ENCODE measurements around the gene ANTXRL.
"Not testable (repeated sequence)": the region's sequence is repeated elsewhere in the genome, so short reads cannot be mapped to it uniquely, and the experiment has no call there.

The ANTXRL gene

DNA sequence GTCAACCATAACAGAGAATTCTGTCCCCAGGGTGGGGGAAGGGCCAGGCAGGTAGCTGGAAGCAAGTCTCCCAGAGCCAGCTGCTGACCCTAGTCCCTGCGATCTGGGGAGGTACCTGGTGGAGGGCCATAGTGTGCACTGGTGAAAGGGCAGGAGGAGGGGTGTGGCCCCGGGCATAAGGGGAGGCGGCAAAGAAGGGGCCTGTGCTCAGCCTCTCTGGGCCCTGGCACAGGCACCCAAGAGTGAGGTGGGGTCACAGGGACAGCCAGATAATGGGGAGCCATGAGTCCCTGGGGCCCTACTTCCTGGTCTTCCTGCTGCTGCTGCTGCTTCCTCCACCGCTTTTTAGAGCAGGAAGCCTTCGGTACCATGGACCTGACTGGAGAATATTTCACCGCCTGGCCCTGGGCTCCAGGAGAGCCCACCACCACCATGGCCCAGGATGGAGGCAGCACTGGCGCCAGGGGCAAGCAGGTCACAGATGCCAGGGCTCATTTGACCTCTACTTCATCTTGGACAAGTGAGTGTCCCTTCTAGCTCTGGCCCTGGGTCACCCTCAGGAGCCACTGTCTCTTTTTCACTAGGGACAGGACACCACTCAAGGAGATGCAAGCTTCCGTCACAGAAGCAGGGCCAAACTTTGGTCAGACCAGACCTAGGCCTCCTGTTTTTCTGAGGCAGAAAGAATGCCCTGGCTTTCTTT, at the start of gene ANTXRL:
ANTXRL (plus strand) TSS at position 7 of the 703 bp plus-strand sequence; CDS start at position 273, 266 bp downstream.
- FAIRE-seq = no peak

DNA sequence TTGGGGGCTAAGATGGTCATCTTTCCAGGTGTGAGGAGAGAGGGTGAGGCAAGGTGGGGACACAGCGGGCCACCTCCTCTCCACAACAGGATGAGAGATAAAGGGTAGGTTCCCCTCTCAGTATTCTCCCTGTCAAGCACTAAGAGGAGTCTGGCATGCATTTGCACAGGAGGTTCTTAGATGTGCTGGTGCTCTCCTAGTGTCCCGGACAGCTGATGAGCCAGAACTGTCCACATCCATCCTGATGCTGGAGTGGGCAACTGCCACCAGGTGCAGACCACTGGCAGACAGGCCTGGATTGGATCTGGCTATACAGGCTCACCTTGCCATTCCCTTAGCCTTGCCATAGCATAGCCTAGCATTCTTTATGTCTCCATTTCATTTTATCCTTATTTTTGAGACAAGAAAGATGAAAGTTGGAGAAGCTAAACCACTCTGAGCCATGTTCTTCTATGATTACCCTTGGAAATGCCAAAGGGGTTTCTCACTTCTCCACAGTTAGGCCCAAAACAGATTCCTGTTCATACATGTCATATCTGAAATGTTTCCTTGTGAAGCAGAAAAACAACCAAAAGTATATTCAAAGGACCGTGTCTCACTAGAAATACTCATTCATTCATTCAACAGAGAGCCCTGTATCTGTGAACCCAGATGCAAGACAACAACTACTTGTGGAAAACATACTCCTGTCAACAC, 48.8 kb upstream of the ANTXRL start:
- no peak for FAIRE-seq

DNA sequence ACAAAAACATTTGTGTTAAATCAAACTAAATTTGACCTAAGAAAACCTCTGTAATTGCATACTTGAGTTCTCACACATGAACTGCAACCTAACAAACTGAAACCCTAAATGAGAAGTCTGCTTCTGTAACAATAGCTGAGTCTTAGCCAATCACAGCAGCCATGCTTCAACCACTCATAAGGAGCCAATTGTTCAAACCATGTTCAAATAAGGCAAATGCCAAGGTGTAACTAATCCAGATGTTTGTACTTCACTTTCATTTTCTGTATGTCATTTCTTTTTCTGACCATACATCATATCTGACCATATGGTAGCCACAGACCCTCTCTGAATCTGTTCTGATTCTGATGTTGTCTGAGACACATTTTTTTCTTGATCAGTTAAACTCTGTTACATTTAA, 47.5 kb upstream of the ANTXRL start:
- no peak for FAIRE-seq

DNA sequence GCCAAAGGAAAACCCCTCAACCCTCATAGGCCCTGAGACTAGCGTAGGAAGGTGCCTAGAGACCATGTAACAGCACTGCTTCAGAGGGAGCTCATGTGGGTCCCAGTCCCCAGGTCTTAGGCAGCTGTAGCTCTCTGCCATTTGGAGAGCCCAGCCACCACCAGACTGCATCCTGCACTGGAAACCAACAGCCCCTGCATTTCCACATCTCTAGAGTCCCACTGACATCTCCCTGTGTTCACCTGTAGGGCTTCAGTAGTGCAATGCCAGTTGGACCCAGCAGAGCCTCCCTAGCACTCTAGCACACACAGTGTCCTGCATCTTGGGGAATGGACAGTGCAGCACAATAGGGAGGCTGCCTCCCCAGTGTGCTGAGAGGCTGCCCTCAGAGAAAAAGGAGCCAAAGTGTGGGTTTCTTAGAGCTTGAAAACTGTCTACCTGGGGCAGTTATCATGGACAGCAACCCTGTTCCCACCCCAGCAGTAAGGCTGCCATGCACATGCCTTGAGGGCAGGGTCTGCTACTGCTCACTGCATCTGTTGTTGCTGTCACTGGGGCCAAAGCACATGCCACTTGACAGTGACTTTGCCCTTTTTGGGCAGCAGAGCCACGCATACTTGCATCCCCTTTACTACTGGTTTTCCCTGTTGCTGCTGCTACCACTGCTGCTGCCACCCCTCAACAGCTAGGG, 46.7 kb upstream of the ANTXRL start:
- no peak for FAIRE-seq

DNA sequence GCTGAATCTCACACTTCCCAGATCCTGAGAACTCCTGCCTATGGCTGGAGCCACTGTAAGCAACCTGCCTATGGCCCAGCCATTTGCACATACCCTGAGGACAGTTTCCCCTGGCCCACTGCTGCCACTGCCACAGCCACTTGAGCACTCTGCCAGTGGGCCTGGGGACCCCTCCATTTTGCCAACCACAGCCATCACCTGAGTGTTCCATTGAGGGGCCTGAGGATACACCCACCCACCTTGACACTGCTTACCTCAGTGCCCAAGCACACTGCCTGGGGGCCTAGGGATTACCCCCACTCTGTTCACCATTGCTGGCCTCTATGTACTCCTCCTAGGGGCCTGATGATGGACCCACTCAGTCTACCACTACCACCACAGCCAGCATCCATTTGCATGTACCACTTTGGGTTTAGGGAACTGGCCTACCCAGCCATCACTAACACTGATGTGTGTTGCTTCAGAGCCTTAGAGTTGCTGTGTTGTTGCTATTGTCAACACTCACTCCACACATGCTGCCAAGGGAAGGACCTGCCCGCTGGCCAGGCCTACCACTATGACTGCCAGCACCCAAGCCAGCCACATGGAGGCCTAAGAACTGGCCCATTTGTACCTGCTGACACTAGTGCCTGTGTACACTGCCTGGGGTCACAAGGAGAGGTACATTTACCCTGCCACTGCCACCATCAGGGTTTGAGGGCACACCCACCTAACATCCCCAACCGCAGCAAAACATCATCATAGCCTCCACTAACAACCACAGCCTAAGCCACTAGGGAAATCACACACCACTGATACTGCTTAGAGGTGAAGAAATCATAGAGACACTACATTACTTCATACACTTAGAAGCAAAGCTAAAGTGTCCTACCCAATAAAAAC, 45.9 kb upstream of the ANTXRL start:
- no peak for FAIRE-seq

DNA sequence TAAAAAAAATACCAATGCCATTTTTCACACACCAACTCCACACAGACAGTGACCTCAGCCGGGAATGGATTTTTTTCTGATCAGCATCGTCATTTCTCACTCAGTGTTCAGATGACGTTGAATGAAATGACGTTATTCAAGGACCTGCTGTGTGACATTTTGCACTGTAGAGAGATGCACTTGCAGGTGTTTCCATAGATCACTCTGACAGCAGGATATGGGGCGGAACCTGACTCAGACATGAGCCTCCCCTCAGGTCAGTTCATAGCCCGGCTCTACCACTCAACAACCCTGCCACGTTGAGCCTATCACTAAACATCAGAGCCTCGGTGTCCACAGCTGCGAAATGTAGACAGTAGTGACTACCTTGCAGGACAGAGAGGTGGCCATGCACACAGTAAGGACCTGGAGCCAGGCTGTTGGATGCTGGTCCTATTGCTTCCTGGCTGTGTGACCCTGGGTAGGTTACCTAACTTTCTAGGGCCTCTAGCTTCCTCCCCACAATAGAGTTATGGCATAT, 41.4 kb upstream of the ANTXRL start:
- FAIRE-seq = no peak

DNA sequence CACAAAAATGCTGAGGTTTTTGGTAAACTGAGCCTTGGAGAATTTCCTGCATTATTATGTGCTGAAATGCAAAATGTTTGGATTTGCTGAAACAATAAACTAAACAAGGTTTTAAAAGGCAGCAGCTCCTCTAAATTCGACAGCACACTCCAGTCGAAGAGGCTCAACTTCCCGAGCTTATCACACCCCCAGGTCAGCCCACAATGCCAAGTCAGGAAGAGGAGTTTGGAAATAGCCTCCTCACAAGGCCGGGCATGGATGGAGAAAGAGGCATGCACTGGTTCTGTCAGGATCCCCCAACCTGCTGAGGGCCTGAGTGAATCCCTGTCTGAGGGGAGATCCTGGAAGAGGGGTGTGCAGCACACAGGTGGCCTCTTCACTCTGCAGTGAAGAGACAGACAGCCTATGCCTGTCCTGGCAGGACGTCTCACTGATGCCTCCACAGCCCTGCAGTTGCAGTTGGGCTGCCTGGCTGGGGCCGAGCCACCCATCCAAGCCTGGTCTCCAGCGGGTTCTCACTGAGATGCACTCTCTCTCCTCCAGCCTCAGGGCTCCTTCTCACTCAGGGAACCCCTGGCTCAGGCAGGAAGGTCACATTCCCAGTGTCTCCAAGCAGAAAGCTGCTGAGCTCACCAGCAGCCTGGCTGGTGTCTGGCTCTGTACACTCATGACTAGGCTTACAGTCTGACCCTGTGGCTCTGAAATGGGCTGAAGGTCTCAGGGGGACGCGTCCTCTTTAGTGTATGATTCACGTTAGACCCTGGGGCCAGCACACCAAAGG, 40.2 kb upstream of the ANTXRL start:
- FAIRE-seq = not testable (repeated sequence)

DNA sequence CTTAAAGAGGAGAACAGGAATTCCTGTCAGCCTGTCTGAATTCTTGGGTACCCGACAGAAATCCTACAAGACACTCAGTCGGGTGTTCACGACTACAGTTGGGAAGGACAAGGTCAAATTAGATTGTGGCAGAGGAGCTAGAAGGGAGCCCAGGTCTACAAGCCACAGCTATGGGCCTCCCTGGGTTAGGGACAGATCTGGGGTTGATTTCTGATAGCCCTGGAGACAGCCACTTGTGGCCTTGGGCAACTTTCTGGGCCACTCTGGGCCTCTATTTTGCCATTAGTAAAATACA, 39.7 kb upstream of the ANTXRL start:
- no peak for FAIRE-seq

DNA sequence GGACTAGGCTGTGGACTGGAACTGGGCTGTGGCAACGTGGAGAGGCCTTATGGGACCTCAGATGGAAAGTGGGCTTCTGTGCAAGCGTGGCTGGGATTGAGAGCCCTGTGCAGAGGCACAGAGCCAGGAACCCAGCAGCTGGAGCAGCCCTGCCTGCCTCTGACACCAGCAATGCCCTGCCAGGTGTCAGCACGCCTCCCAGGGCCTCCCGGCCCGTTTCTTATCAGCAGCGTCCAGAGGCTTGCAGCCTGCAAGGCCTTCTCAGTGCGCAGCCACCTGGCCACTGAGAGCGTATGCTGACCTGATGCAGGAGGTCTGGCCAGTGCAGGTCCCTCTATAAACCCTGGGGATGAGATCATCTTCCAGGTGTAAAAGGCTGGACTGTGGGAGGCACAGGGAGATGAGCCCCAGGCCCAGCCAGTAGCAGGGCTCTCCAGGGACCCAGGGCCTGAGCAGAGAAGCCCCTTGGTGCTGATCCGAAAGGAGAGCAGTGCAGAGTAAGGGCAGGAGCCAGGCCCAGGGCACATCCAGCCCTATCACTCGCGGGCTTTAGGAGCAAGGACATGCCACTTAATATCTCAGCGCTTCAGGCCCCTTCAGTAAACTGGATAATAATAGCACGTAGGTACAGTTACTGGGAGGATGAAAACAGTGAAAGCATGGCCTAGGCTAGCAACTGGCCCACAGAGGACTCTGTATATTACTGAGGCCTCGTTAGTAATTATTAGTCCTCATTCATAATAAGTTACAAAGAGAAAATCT, 38.8 kb upstream of the ANTXRL start:
- no peak for FAIRE-seq

DNA sequence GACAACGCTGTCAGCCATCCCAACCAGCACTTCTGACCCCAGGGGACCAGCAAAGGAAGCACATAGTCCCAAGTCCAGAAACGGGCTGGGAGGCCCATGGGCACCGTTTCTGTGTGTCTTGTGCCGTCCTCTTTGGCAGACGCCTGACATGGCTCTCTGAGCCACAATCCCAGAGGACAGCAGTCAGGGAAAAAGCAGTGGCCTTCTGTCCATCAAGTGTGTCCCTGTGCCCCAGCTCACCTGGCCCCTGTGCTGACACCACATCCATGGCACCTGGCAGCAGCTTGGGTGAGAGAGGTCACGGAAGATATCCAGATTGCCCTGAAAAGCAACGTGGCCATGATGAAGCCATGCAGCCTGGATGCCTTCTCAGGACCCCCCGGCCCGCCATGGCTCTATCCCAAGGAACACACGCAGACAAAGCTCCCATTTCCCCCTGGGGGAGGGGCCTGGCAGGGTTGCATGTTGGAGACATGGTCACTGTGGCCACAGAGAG, 38.1 kb upstream of the ANTXRL start:
- no peak for FAIRE-seq

DNA sequence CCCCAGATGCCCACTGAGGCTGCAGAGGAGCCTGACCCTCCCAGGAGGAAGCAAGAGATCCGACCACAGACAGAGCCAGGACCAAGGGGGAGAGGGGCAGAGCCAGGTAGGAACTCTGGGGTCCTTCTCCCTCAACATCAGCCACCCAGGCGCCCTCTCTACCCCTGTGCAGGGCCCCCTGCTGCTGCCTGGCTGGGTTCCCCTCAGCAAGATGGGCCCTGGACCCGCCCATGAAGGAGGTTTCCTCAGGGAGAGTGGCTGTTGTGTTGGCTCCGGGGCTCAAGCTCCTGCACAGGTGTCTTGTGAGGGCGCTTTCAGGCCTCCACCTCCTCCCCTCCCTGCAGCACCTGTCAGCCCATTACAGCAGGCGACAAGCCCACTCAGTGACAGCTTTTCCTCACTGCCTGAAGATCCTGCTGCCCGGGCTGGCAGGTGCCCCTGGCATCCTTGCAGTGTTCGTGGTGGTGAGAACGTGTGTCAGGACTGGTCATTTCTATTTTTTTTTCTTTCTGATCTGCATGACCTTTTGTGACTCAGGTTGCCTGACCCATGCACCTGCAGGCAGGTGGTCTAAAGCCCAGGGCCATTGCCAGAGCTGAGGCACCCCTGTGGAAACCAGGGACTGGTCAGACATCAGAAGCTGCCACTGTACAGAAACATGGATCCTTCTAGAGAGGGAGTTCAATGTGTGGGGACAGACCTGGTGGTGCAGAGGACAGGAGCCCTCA, 37.0 kb upstream of the ANTXRL start:
- FAIRE-seq = not testable (repeated sequence)

DNA sequence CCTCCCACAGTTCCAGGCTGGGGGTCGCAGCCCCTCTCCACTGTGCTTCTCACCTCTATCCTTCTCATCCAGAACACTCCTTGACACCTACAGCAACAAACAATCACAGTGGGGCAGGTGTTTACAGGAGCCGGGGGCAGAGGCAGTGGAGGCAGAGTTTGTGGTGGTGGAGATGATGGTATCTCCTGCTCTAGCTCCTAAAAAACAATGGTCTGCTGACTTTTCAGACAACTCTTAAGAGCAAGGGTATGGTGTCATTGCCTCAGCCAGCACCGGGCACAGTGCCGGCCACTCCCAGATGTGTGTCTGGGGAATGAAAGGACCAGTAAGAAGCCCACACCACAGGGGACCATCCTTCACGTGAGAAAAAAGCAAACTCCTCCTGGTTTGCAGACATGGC, 36.3 kb upstream of the ANTXRL start:
- no peak for FAIRE-seq

DNA sequence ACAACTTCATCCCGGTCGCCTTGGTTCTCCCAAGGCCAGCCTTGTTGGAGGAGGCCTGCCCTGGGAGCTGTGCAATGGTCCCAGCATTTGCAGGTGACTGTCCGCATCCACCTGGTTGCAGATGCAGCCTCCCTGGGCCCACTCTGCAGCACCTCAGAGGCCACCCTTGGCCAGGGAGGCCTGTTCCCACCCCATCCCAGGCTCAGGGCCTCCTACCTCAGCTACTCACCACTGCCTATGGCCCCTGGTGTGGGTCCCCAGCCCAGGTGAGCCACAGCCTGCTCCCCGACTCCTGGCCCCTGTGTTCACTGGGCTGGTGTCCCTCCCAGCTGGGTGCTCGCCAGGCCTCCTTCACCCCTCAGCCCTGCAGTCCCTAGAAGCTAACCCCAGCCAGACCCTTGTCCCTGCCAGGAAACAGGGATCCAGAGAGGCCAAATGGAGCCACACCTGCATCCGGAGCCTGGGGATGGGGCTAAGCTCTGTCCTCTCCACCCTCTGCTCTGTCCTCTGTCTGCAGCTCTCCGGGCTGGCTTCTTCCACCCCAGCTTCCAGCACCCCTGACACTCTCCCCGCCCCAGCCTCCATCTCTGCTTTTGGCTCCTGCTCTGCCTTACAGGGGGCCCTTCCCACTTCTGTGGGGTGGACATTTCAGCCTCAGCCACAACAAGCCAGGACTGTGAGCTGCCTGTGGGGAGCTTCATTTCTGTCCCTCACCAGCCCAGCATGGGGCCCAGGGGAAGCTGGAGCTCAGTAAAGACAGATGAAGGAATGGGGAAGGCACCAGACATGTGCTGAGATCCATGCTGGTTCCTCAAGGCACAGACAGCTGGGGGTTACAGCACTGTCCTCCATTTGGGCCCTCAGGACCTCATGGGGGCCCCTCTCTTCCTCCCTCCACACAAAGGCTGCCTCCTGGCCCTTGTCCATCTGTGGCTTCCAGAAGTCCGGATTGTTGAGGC, 35.6 kb upstream of the ANTXRL start:
- no peak for FAIRE-seq

DNA sequence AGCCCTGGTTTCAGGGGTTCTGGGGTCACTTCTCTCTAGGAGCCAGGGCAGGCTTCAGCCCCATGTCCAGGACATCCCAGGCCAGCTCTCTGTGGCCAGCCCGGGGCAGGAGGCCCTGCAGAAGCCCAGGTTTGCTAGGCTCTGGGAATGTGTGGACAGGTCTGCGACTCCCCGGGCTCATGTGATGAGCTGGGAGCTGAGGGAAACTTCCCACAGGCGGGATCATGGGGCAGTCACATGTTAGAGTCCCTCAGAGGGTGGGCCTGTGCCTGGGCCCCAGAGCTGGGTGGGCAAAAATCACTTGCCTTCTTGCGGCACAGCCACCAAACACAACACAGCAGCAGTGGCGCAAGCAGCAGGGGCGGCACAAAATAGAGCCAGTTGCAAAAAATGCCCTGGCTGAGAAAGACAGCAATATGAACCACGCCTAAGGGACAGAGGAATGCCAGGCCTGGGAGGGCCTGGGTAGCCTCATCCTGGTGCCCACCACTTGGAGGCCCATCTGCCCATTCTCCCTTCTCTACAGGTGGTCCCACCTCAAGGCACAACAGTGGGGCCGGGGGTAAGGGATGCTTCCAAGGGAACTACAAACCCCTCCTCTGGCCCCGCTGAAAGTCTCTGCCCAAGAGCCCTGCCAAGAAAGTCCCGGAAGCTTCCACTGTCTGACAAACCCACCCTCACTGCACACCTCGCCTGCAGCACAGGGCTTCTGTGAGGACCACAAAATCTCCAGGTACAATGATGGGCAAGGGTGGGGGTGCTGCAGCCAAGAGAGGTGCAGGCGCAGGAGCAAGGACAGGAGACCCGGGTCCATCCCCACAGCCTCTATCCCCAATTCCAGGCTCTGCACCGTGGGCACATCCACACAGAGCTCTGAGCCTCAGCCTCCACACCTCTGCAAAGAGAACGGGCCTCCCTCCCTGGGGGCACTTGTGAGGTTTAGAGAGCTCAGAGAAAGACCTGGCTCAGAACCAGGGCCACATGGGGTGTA, 34.6 kb upstream of the ANTXRL start:
- no peak for FAIRE-seq

DNA sequence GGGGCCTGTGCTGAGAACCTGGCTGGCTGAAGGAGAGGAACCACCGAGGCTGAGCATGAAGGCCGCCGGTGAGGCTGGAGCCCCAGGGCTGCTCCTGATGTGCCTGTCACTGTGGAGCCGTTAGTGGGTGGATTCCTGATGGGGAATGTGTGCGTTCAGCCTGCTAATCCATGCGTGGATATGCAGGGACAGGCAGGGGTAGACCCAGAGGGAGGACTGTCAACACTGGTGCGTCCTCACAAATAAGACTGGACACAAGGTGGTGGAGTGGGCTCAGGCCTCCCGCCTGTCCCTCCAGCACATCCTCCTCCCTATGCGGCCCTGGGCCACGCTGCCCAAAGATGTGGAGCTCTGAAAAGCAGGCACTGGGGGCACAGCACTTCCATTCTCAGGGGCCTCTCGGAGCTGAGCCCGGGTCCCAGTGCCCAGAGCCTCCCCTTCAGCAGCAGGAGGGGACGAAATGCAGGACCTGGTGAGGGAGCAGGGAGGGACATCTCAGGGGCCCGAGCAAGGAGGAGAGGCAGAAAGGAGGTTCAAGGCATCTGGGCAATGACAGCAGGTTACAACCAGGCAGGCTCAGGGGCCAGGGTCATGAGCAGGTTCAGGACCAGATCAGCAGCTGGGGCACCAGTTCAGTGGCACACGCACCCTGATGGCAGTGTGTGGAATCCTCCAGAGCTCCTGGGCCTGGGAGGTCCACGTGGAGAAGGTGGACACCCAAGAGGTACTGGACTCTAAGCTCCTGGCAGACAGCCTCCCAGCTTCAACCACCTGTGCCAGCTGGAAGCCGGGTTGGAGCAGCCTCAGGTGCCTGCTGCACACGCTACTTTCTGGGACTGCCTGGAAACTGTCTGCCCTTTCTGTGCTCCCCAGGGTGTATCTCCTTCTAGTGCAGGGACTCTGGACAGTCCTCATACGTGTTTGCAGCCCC, 33.5 kb upstream of the ANTXRL start:
- FAIRE-seq = no peak

DNA sequence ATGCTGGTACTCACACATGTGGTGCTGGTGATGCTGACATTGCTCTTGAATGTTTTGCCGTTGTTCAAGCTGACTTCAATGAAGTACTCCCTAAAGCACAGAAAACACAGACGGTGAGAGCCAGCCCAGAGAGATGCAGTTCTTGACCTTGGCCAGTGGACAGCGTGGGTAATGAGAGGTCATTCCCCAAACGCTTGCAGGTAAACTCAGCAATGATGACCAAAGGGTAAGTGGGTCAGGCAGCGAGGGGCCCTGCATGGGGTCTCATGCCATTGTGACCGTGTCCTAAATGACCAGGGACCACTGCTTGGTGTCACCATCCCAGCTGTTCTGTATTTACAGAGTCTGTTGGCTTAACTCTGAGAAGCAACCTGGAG, 32.8 kb upstream of the ANTXRL start:
- no peak for FAIRE-seq

DNA sequence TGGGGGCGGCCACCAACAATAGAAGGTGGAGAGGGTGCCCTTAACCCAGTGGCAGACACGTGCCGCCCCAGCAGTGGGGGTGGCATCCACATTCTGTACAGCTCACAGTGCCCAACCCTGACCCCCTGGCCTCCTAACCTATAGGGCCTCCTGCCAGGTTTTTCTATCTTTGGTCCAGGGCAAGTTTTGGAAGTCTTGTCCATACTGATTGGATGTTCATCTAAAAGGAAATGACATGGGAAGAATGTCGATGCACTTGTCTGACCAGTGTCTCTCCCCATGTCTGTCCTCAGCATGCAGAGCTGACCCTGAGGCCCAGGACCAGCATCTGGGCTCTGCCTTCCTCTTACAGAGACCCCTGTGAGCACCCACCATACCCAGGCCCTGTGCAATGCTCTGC, 32.3 kb upstream of the ANTXRL start:
- FAIRE-seq = no peak

Measured in A204.1 (cell line).